ENCODE results near the gene ANK2.
"Not testable (repeated sequence)": the region's sequence is repeated elsewhere in the genome, so short reads cannot be mapped to it uniquely, and the experiment has no call there.

The ANK2 gene

DNA sequence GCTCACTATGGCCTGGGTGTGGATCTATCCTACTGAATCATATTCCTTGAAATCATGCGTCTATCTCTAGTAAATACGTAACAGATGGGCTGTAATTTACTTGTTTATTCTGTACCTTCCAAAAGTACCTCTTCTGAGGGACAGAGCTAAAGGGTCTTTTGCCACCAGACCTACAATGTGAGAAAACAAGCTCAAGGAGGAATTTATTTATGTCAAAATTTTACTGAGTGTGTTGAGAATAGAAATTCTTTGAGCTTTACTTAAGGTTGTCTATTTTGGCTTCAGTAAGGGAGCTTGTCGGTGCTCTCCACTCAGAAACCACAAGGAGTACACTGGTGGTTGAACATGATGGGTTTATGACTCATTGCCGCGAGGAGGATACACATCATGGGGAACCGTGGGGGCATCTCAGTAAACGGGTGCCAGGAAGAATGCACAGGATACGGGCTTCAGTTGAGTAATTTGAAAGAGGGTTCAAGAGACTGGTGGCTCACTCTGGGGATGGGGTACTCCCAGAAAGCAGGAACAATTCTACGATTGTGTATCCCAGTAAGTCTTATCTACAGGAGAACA, 3.0 kb downstream of the ANK2 start:
- no peak for DNase-seq (ENCODE audit: low read depth)

DNA sequence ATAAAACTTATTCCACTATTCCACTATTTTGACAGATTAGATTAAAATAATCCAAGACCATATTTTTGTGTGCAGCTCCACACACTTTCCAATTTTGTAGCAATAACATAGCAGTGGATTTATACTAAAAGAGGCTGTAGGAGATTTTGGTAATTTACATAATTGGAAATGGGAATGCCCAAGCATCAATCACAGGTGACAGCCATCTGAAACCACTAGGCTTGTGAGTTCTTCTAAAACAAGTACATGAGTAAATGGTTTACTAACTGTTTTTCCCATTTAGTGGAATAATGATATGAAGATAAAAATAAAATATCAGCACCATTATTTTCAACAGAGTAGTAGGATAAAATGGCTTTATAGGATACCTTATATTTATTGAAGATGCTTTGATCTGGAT, 4.4 kb downstream of the ANK2 start:
- DNase-seq (ENCODE audit: low read depth) = no peak

DNA sequence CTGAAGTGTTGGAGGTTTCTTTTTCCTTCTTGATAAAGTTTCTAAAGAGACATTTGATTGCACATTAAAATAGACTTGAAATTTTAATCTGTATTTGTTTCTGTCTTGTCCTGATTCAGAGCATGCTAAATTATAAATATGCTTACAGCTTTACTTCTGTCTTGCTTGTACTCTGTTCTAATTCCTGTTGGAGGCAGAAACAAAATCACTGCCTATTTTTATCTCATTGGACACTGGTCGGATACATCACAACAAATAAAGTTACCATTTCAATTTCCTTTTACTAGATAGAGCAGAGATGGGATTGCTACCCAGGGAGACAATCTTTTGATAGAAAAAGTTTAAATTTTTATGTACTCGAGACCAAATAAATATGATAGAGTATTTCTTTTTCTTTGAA, 6.9 kb downstream of the ANK2 start:
- DNase-seq (ENCODE audit: low read depth) = no peak

DNA sequence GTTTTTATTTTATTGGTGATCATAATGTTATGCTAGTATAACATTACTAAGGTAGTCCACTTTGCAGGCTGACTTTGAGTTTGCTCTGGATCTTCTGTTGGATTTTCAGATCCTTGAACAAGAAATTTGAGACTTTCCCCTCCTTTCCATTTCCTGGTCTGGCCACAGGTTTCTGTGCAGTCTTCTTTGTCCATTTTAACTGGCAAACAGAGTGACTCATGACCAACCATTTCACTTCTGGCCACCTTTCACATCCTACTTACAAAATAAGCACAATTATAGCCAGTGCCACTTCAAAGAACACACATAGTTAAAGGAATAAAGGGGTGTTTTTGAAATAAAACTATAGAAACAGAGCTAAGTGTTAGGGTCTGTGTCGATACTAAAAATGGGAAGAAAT, 8.4 kb downstream of the ANK2 start:
- no peak for DNase-seq (ENCODE audit: low read depth)

DNA sequence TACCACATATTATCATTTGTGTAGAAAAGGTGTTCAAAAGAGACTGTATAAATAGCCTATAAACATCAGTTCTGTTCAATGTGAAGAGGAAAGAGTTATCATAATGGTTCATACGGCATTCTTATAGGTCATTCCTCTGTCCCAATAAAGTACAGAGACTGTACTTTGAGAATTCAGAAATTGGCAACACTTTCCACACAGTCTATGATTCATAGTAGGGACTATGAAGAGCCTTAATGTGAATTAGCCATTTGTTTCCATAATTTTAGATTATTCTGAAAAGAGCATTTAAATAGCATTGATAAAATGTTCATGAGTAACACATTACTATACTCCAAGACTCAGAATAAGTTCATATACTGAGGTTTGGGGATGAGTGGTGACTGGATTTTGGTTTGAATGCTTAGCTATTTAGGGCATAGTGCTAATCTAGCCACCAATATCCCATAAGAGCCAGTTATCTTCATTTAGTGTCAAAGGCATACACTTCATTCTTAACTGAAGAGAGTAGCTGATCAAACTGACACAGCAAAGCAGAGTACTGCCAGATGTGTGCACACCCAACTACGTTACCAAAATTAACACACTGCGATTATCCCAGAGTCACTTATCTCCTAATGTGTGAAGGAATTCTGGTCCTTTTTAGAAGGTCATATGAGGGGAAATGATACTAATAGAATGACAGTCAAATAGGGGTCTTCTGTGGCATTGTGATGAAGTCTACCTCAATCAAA, 10.2 kb downstream of the ANK2 start:
- no peak for DNase-seq (ENCODE audit: low read depth)

DNA sequence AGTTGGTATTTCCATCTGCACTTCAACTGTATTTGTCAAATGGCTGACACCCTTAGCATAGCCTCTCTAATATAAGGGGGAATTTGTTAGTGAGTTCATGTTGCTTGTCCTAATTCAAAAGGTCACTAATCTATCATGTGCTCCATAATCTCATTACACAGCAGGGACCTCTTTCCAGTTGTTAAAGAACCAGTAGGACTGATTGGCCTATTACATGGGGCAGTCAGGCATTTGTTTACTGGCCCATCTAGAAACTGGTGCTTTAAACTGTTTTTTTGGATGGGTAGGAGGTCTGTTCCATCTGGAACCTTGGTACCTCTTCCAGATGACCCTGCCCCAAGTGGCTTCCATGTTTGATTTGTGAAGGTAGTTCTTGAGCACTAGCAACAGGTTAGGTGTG, 11.4 kb downstream of the ANK2 start:
- no peak for DNase-seq (ENCODE audit: low read depth)

DNA sequence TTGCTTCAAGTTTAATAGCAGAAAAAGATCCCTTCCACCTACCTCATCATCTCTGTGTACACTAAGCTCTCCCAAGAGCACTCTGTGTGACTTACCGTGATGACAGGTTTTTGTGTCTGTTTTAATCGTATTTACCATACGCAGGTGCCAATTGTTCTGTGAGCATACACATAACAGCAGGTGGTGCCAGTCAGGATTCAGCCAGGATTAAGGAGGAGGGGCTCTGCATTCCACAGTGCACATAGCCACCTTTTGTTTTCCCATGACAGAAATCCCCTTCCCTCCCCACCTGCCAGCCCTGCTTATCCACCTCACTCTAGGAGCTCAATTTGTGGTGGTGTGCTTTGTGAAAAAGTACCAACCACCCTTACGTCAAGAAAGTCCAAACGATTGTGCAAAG, 14.8 kb downstream of the ANK2 start:
- DNase-seq (ENCODE audit: low read depth) = no peak

- no peak for DNase-seq (ENCODE audit: low read depth)
Measured at GRCh38 chr4:113065629-113066028, 16.2 kb downstream of the ANK2 start.

GRCh38 chr4:113068771-113069170, 19.3 kb downstream of the ANK2 start:
- not testable (repeated sequence) for DNase-seq (ENCODE audit: low read depth)

GRCh38 chr4:113069212-113069892, 19.9 kb downstream of the ANK2 start:
- DNase-seq (ENCODE audit: low read depth) = no peak

- DNase-seq (ENCODE audit: low read depth) = no peak
Measured at GRCh38 chr4:113070755-113071154, 21.3 kb downstream of the ANK2 start.

DNA sequence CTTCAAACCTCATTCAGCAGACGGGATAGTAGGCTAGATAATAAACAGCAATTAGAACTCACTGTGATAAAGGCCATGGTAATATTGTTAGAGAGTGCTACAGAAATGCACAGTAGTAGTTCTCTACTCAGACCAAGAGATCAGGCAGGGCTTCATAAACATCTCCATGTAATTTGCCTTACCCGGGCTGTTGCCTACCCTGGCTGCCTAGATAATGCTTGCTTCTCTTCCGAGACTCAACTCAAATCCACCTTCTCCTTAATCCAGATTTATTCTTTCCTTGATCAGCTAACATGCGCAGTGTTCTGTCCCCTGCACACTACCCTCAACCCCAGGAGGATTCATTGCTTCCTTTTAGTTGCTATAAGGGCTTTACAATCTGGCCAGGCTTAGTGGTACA, 21.8 kb downstream of the ANK2 start:
- no peak for DNase-seq (ENCODE audit: low read depth)

GRCh38 chr4:113071805-113072204, 22.4 kb downstream of the ANK2 start:
- no peak for DNase-seq (ENCODE audit: low read depth)

GRCh38 chr4:113073451-113074005, 24.1 kb downstream of the ANK2 start:
- no peak for DNase-seq (ENCODE audit: low read depth)

DNA sequence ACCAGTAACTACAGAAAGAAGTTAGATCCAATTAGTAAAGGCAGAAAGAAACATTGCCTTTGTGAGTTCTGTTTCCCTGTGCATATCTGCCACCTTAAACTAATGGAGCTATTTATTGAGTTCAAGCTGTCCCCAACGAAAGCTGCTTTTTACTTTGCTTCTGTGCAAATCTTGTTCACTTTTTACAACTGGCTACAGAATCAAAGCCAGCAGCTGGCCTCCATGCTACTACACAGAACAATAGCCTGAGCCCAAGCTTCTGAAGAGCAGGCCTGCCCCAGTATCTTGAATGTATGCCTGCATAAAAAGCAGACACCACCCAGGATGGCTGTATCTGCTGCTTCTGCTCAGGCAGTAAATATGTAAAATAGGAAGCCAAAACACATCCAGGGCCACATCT, 28.1 kb downstream of the ANK2 start:
- DNase-seq (ENCODE audit: low read depth) = no peak

GRCh38 chr4:113078066-113078465, 28.6 kb downstream of the ANK2 start:
- DNase-seq (ENCODE audit: low read depth) = no peak

DNA sequence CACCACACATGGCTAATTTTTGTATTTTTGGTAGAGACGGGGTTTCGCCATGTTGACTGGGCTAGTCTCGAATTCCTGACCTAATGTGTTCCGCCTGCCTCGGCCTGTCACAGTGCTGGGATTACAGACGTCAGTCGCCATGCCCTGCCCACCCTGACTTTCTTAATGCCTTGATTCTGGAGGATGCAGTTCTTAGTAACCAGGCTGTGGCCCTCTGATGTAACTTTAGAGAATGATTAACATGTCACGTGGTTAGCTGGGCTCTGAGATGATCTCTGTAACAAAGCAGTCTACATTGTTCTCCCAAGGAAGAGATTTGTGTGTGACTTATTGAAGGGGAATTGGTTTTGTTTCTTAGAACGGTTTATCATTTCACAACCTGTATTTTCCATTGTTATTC, 30.6 kb downstream of the ANK2 start:
- DNase-seq (ENCODE audit: low read depth) = no peak

DNA sequence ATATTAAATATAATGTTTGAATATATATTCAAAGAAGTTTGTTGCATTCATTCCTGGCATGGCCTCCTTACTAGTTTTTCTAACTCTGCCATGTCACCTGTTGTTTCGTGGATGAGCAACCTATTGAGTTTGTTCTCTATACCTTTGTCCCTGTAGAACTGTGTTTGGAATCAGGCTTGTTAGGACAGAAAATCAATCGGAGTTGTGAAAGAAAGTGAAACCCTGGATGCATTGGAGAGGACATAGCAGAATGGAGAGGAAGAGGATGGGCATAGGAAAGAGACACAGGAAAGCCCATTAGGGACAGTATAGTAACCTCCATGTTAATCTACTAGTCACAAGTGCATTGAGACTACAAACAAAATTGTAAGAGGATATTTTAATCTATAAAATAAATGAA, 31.2 kb downstream of the ANK2 start:
- DNase-seq (ENCODE audit: low read depth) = no peak

DNA sequence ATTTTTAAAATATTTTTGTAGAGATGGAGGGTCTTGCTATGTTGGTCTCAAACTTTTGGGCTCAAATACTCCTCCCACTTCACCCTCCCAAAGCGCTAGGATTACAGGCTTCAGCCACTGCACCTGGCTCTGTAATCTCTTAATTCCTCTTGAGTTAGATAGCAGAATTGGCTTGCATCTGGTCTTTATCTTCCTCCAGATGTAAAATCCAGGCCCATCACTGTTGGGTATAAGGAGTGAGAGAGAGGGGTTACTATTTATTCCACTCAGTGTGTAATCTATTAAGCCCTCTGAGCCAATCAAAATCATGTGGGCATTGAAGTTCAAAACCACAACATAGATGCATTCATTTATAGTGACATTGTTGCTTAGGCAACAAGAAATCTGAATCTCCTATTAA, 33.9 kb downstream of the ANK2 start:
- DNase-seq (ENCODE audit: low read depth) = no peak

GRCh38 chr4:113086172-113086695, 36.8 kb downstream of the ANK2 start:
- no peak for DNase-seq (ENCODE audit: low read depth)

GRCh38 chr4:113088050-113088449, 38.6 kb downstream of the ANK2 start:
- no peak for DNase-seq (ENCODE audit: low read depth)

DNA sequence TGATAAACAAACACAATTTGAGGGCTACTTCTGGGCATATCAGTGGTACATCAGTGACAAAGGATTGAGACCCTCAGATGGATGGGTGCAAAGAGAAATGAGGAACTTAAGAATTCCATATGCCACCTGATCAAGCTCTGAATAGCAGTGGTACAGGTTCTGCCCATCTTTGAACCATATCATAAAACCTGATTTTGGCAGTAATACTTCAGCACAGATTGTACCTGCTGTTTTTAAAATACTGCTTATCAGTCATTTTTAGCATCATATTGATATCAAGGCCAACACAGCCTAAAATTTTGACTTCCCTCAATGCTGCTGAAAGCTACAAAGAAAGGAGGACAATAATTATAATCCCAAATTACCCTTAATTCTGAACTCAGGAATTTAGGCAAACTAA, 41.5 kb downstream of the ANK2 start:
- no peak for DNase-seq (ENCODE audit: low read depth)

DNA sequence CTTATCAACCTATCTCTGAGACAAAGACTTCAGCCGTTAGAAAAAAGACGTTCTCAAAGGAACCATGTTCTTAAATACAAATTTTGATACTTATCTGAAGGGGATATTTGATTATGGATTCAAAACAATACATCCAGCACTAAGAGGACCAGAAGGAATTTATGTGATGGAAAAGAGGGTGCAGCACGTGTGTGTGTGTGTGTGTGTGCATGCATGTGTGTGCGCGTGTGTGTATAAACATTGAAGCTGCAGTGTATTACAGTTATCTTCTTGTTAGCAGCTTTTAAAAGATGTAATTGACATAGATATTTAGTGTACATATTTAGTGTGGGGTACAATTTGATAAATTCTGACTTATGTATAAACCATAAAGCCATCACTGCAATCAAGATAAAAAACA, 44.9 kb downstream of the ANK2 start:
- DNase-seq (ENCODE audit: low read depth) = no peak

Data from CMK (cell line).